Prostate gland (tissue), 2 donors: Measurements from ENCODE around the gene SS18L1. TPM values are rescaled to one million over a fixed set of nuclear protein-coding genes. Genes with fewer than 3 reads are reported as not detected.

ENCODE experiments used
- DNase-seq: peaks from one replicate; pipeline ENCODE4 v3.0.0-alpha.2; 2019; ENCODE audit warnings: low spot score
- H3K27ac ChIP-seq, 2 donors: fragments of 200-600 bp; sonication (generic); 2 replicates each; pipeline ENCODE4 v1.5.1; 2017 to 2019
- H3K27me3 ChIP-seq: fragments of 200-600 bp; sonication (generic); replicated peaks from 2 replicates; pipeline ENCODE4 v1.5.1; 2019; ENCODE audit not compliant: insufficient read depth
- H3K36me3 ChIP-seq, 2 donors: fragments of 200-600 bp; sonication (generic); 1 replicate in 1 of 2; 2 replicates in 1 of 2; pipeline versions ENCODE4 v1.5.1 to v1.8.1; 2017 to 2019
- H3K4me1 ChIP-seq: fragments of 200-600 bp; sonication (generic); replicated peaks from 2 replicates; pipeline ENCODE4 v1.5.1; 2019
- H3K4me3 ChIP-seq, 2 donors: fragments of 200-600 bp; sonication (generic); 2 replicates each; pipeline ENCODE4 v1.5.1; 2017 to 2019
- H3K9me3 ChIP-seq: fragments of 200-600 bp; sonication (generic); 2 replicates; pipeline ENCODE4 v1.5.1; 2017
- POLR2A ChIP-seq: fragments of 450-650 bp; IDR thresholded peaks from one replicate; pipeline ENCODE4 v1.6.1; 2016; ENCODE audit warnings: antibody characterized with exemption, mild to moderate bottlenecking
- POLR2AphosphoS5 ChIP-seq: sonication (generic); formaldehyde crosslinking; IDR thresholded peaks from one replicate; pipeline ENCODE4 v1.6.1; 2017; ENCODE audit warnings: antibody characterized with exemption
- WGBS: methylation state at CpG from one replicate; pipeline ENCODE4 v1.1.5; 2018; 5-methylcytosine and 5-hydroxymethylcytosine counted together
- intact Hi-C: fragments of 100-400 bp; cut with DNase I; formaldehyde crosslinking; loops from one replicate; pipeline ENCODE4 v1.14.2; 2022
- total RNA-seq, 2 donors: library from RNA; depleted of rRNA; stranded (reverse); fragments of >200 nt; gene quantifications; one replicate each; pipeline ENCODE4 v1.1.0, GENCODE V29; 2016
- TF ChIP-seq, protein P1 (sequence below), 4 experiments: fragments of 200-600 bp in 2 of 4; fragments of 450-650 bp in 2 of 4; sonication (generic) in 2 of 4; IDR thresholded peaks; 1 replicate in 3 of 4; 2 replicates in 1 of 4; pipeline ENCODE4 v1.5.1; 2016 to 2019; ENCODE audit warnings: antibody characterized with exemption in 4 of 4, mild to moderate bottlenecking in 2 of 4, moderate library complexity in 2 of 4

SS18L1 gene
- total RNA-seq, 2 donors from 2014 or later = 17.9 to 32.7 TPM

- Histone ChIP-seq H3K4me1 (no peaks in the 10 kb centered on the region), H3K9me3 (no peaks in the 10 kb centered on the region), H3K4me3 (no peak overlapping the region), H3K36me3 (no peaks in the 10 kb centered on the region), H3K27ac (no peak overlapping the region), H3K27me3 (no peaks in the 10 kb centered on the region)
- DNase-seq = no peak
- intact Hi-C loops = no loop called here
- no peak for TF ChIP-seq POLR2AphosphoS5
- TF ChIP-seq, protein P1, sequence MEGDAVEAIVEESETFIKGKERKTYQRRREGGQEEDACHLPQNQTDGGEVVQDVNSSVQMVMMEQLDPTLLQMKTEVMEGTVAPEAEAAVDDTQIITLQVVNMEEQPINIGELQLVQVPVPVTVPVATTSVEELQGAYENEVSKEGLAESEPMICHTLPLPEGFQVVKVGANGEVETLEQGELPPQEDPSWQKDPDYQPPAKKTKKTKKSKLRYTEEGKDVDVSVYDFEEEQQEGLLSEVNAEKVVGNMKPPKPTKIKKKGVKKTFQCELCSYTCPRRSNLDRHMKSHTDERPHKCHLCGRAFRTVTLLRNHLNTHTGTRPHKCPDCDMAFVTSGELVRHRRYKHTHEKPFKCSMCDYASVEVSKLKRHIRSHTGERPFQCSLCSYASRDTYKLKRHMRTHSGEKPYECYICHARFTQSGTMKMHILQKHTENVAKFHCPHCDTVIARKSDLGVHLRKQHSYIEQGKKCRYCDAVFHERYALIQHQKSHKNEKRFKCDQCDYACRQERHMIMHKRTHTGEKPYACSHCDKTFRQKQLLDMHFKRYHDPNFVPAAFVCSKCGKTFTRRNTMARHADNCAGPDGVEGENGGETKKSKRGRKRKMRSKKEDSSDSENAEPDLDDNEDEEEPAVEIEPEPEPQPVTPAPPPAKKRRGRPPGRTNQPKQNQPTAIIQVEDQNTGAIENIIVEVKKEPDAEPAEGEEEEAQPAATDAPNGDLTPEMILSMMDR (IDR thresholded peaks at IDR 0.05) = no peak
- no peak for TF ChIP-seq POLR2A
- 23% methylated on average over 15 of the region's 15 CpGs for WGBS
Observed at GRCh38 chr20:62117658-62118057, 25.9 kb upstream of the SS18L1 start.

GRCh38 chr20:62118113-62119043, 25.2 kb upstream of the SS18L1 start:
- DNase-seq = no peak
- no peak for TF ChIP-seq POLR2A
- no peak for TF ChIP-seq POLR2AphosphoS5
- TF ChIP-seq, protein P1 (IDR thresholded peaks at IDR 0.05) = no peak
- intact Hi-C loops = no loop called here
- Histone ChIP-seq H3K9me3 (no peaks in the 10 kb centered on the region), H3K27me3 (no peaks in the 10 kb centered on the region), H3K4me1 (peaks cover 3% of the 10 kb centered on the region), H3K4me3 (no peak overlapping the region), H3K36me3 (no peaks in the 10 kb centered on the region), H3K27ac (no peak overlapping the region)
- 47% methylated on average over 21 of the region's 21 CpGs for WGBS

DNA sequence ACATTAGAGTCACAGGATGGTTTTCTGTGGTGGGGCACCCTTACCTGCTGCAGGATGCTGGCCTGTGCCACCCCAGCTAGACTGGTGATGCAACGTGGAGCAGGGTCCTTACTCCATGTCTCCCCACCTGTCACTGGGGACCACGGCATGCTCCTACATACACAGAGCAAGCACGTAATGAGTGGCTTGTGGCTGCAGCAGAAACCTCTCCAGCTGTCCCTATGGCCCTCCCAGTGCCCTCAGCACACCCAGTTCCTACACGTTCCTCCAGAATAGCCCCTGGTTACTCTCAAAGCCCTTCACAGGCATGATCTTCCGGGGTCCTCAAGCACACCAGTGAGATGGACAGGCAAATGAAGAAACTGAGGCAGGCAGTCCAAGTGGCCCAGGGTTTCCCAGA, 24.5 kb upstream of the SS18L1 start:
- no peak for TF ChIP-seq POLR2AphosphoS5
- TF ChIP-seq, protein P1 (IDR thresholded peaks at IDR 0.05) = no peak
- TF ChIP-seq POLR2A = no peak
- H3K4me1 ChIP-seq = peaks cover 10% of the 10 kb centered on the region
- no peaks in the 10 kb centered on the region for H3K36me3 ChIP-seq
- intact Hi-C loops = no loop called here
- no peak for DNase-seq
- WGBS = 82% methylated on average over 5 of the region's 5 CpGs
- no peaks in the 10 kb centered on the region for H3K9me3 ChIP-seq
- no peak overlapping the region for H3K4me3 ChIP-seq
- H3K27ac ChIP-seq = no peak overlapping the region
- no peaks in the 10 kb centered on the region for H3K27me3 ChIP-seq

DNA sequence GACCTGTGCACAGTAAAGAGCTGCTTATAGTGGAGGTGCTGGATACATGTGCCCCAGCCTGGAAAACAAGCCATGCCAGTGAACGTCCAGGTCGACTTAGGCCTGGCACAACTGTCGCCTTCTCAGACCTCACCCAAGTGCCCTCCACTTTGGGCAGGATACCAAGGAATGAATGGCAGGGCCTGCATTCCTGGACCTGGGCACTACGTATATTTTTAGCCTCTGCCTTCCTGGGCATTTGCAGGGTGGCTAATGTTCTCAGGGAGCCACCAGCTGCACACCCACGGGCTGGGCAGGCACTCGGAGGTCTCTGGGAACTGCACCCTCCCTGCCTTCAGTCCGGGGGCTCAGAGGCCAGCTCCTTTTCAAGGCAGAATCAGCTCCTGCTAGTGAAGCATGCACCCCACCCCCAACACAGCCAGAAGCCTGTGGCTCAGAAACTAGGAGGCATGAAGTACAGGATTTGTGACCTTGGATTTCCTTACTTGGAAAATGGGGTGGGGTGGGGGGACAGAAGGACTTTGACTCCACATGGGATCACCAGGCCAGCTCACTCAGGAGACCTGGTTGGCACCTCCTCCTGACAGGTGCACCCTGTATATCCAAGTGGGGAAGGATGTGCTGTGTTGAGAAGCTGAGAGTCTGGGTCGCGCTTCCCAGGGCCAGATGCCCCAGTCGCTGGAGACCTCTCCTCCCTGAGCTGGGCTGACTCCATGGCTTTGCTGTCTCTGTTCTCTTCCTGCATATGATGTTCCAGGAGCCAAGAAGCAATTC, 23.8 kb upstream of the SS18L1 start:
- H3K27ac ChIP-seq = no peak overlapping the region
- TF ChIP-seq, protein P1 (IDR thresholded peaks at IDR 0.05) = no peak
- no peaks in the 10 kb centered on the region for H3K27me3 ChIP-seq
- no peak for DNase-seq
- H3K4me3 ChIP-seq = no peak overlapping the region
- 77% methylated on average over 10 of the region's 10 CpGs for WGBS
- peaks cover 10% of the 10 kb centered on the region for H3K4me1 ChIP-seq
- no peaks in the 10 kb centered on the region for H3K36me3 ChIP-seq
- H3K9me3 ChIP-seq = no peaks in the 10 kb centered on the region
- intact Hi-C loops = no loop called here
